Transverse colon (tissue), 4 donors: ENCODE results near the gene COQ8B. TPM values are rescaled to one million over a fixed set of nuclear protein-coding genes. Genes with fewer than 3 reads are reported as not detected.

Experiments used
- DNase-seq: peaks from one replicate; pipeline ENCODE4 v3.0.0-alpha.2; 2019
- H3K27ac ChIP-seq, 4 donors: fragments of 200-600 bp; sonication (generic); 2 replicates each; pipeline ENCODE4 v1.5.1; 2016 to 2018; ENCODE audit warnings: inconsistent platforms in 4 of 4
- H3K27me3 ChIP-seq: fragments of 200-600 bp; sonication (generic); 2 replicates; pipeline ENCODE4 v1.5.1; 2017; ENCODE audit warnings: inconsistent platforms
- H3K36me3 ChIP-seq, 4 donors: fragments of 200-600 bp; sonication (generic); 2 replicates each; pipeline ENCODE4 v1.5.1; 2017 to 2019; ENCODE audit warnings: inconsistent platforms in 4 of 4
- H3K4me1 ChIP-seq, 4 donors: fragments of 200-600 bp; sonication (generic); 2 replicates each; pipeline ENCODE4 v1.5.1; 2017 to 2020; ENCODE audit warnings: inconsistent platforms in 4 of 4
- H3K4me3 ChIP-seq, 4 donors: fragments of 200-600 bp; sonication (generic); 1 replicate in 1 of 4; 2 replicates in 3 of 4; pipeline versions ENCODE4 v1.5.1 to v1.6.1; 2017 to 2019; ENCODE audit warnings: inconsistent platforms in 4 of 4
- H3K9me3 ChIP-seq, 2 donors: fragments of 200-600 bp; sonication (generic); 2 replicates each; pipeline ENCODE4 v1.5.1; 2017 to 2019; ENCODE audit warnings: inconsistent platforms in 2 of 2
- CTCF ChIP-seq, 5 experiments: fragments of 200-600 bp in 3 of 5; fragments of 450-650 bp in 2 of 5; sonication (generic) in 3 of 5; IDR thresholded peaks; 1 replicate in 2 of 5; 2 replicates in 3 of 5; pipeline ENCODE4 v1.5.1; 2016 to 2017; ENCODE audit warnings: antibody characterized with exemption in 5 of 5, inconsistent platforms in 3 of 5, mild to moderate bottlenecking in 2 of 5, moderate library complexity in 1 of 5
- EP300 ChIP-seq: sonication (generic); formaldehyde crosslinking; IDR thresholded peaks from one replicate; pipeline ENCODE4 v1.6.1; 2017; ENCODE audit warnings: antibody characterized with exemption, low read depth
- POLR2A ChIP-seq: fragments of 450-650 bp; IDR thresholded peaks from one replicate; pipeline ENCODE4 v1.6.1; 2016; ENCODE audit warnings: antibody characterized with exemption, mild to moderate bottlenecking, moderate library complexity
- POLR2AphosphoS5 ChIP-seq, 3 donors: sonication (generic); formaldehyde crosslinking; IDR thresholded peaks; one replicate each; pipeline ENCODE4 v1.6.1; 2016; ENCODE audit warnings: antibody characterized with exemption in 3 of 3
- WGBS, 2 donors: methylation state at CpG; one replicate each; pipeline ENCODE4 v1.1.5; 2018; ENCODE audit warnings: low coverage in 1 of 2; 5-methylcytosine and 5-hydroxymethylcytosine counted together
- in situ Hi-C, 4 donors: fragments of 200-750 bp; cut with MboI; loops; one replicate each; pipeline versions ENCODE4 v1.15.0 to v1.15.1; 2017; ENCODE audit warnings: low sequenced_read_pairs in 3 of 4, low pct_ligation_motif_present in 1 of 4, low pct_unique_long_range_greater_than_20kb in 1 of 4
- intact Hi-C: fragments of 100-400 bp; cut with DNase I; formaldehyde crosslinking; loops from one replicate; pipeline ENCODE4 v1.15.1; 2023; ENCODE audit warnings: low total_unique reads
- total RNA-seq, 4 donors: library from RNA; depleted of rRNA; stranded (reverse); fragments of >200 nt; gene quantifications; one replicate each; pipeline ENCODE4 v1.1.0, GENCODE V29; 2016

The COQ8B gene
- total RNA-seq, 4 donors from 2014 or later: 15.3 to 41.2 (median 36.5) TPM

- peaks cover 0 to 12% (median 0%) of the 10 kb centered on the region in 4 donors for H3K36me3 ChIP-seq
- intact Hi-C loops (no loop called here), in situ Hi-C loops (no loop called here)
- H3K4me1 ChIP-seq: peaks cover 6 to 8% (median 7%) of the 10 kb centered on the region in 4 donors
- DNase-seq: no peak
- WGBS, 2 donors: 87 to 91% methylated on average over 4 to 5 of the region's 5 CpGs
- no peaks in the 10 kb centered on the region for H3K27me3 ChIP-seq
- no peak overlapping the region for H3K4me3 ChIP-seq
- no peak for TF ChIP-seq POLR2A
- TF ChIP-seq POLR2AphosphoS5 (IDR thresholded peaks at IDR 0.05): no peak
- no peak for TF ChIP-seq EP300
- no peak for TF ChIP-seq CTCF (IDR thresholded peaks at IDR 0.05)
- no peaks in the 10 kb centered on the region for H3K9me3 ChIP-seq
- H3K27ac ChIP-seq: no peak overlapping the region
Measured at GRCh38 chr19:40695881-40696280, 20.8 kb downstream of the COQ8B start.

GRCh38 chr19:40693896-40694295, 22.8 kb downstream of the COQ8B start:
- intact Hi-C loops (no loop called here), in situ Hi-C loops (no loop called here)
- H3K27ac ChIP-seq: no peak overlapping the region
- H3K9me3 ChIP-seq: no peaks in the 10 kb centered on the region
- no peaks in the 10 kb centered on the region for H3K27me3 ChIP-seq
- DNase-seq: no peak
- TF ChIP-seq POLR2A: no peak
- peaks cover 11 to 18% (median 15%) of the 10 kb centered on the region in 4 donors for H3K4me1 ChIP-seq
- H3K4me3 ChIP-seq: no peak overlapping the region
- WGBS, 2 donors: 67 to 75% methylated on average over 1 to 4 of the region's 4 CpGs
- H3K36me3 ChIP-seq: peaks cover 0 to 12% (median 0%) of the 10 kb centered on the region in 4 donors

- no peaks in the 10 kb centered on the region for H3K27me3 ChIP-seq
- H3K4me1 ChIP-seq: peaks cover 13 to 19% (median 16%) of the 10 kb centered on the region in 4 donors
- no peak for DNase-seq
- intact Hi-C loops: no loop called here
- in situ Hi-C loops: no loop called here
- WGBS, 2 donors: 91 to 100% methylated on average over 1 to 11 of the region's 11 CpGs
- no peak overlapping the region for H3K27ac ChIP-seq
- TF ChIP-seq CTCF (IDR thresholded peaks at IDR 0.05) (no peak), POLR2AphosphoS5 (IDR thresholded peaks at IDR 0.05) (no peak), EP300 (no peak), POLR2A (no peak)
- no peaks in the 10 kb centered on the region for H3K9me3 ChIP-seq
- no peak overlapping the region for H3K4me3 ChIP-seq
- H3K36me3 ChIP-seq: peaks cover 0 to 12% (median 0%) of the 10 kb centered on the region in 4 donors
Measured at GRCh38 chr19:40693150-40693788, 23.4 kb downstream of the COQ8B start.

GRCh38 chr19:40692212-40692551, 24.5 kb downstream of the COQ8B start:
- Histone ChIP-seq H3K36me3 (peaks cover 0 to 12% (median 0%) of the 10 kb centered on the region in 4 donors), H3K27ac (peak overlapping the region in 3 of 4 donors; percentile 81 to 86 (median 85)), H3K4me3 (no peak overlapping the region), H3K9me3 (no peaks in the 10 kb centered on the region), H3K4me1 (peaks cover 13 to 24% (median 18%) of the 10 kb centered on the region in 4 donors), H3K27me3 (no peaks in the 10 kb centered on the region)
- WGBS, 2 donors: 89% methylated on average over 10 of the region's 14 CpGs; no CpG with 5 or more reads in 1 of the 2 donors
- in situ Hi-C loops (no loop called here), intact Hi-C loops (no loop called here)
- TF ChIP-seq CTCF (IDR thresholded peaks at IDR 0.05) (no peak), POLR2A (no peak), EP300 (no peak), POLR2AphosphoS5 (IDR thresholded peaks at IDR 0.05) (no peak)
- no peak for DNase-seq
